ENCODE measurements around the gene IFIT5.
"Not testable (repeated sequence)": the region's sequence is repeated elsewhere in the genome, so short reads cannot be mapped to it uniquely, and the experiment has no call there.

The IFIT5 gene

DNA sequence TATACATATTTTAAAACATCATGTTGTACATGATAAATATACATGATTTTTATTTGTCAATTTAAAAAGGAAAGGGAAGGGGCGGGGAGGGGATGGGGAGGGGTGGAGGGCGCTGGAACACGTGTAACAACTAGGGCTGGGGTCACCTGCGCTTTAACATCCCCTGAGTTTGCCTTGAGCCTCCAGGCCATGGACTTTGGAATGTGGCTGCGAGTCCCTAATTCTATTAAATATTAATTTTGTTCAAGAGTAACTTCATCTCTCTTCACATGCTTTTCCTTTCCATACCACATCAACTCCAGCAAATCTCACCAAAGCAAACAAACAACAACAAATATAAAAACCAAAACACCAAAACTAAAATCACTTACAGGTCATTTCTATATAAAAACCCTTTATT, 10.6 kb downstream of the IFIT5 start:
- H3K4me3 ChIP-seq (ENCODE audit: low read depth, low read length): no peak overlapping the region

DNA sequence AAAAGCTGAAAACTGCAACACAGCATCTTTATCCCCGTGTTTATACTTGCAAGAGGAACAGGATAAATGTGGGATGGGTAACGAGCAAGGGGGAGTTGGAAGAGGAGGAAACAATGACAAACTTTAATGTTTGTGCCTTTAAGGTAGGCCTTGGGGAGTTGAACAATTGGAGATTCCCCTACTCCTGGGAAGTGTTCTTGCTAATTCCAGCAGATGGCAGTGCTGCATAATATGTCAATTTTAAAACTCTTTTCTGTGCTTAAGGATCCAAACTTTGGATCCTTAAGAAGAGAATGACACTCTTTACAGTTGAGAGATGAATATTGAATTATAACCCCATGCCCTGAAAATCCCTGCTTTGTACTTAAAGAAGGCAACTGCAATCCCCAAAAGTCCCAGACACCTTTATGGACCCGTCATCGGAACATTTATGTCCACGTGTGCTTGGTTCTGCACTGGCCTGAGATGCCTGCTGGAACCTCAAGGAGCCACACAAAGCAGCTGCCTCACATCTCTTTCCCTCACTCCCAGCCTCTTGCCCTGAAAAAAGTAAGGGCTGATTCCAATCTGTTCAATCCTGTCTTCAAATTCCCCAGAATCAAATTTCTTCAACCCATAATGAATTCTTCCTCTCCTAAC, 12.0 kb downstream of the IFIT5 start:
- H3K4me3 ChIP-seq (ENCODE audit: low read depth, low read length): no peak overlapping the region

DNA sequence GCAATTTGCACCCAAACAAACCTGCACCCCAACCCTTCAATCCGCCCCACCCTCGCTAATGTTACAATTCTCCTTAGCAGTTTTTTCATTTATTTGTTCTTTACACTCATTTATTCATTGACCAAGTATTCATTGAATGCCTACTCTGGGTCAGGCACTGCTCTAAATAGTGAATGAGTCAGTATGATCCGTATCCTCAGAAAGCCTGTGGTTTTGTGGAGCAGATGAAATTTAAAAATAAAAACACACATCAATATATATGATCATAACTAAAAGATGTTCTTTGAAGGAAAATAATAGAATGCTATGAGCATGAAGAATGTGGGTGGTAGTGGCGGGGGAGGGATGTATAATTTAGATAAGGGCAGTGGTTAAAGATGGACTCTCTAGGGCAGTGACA, 13.3 kb downstream of the IFIT5 start:
- H3K4me3 ChIP-seq (ENCODE audit: low read depth, low read length): no peak overlapping the region

DNA sequence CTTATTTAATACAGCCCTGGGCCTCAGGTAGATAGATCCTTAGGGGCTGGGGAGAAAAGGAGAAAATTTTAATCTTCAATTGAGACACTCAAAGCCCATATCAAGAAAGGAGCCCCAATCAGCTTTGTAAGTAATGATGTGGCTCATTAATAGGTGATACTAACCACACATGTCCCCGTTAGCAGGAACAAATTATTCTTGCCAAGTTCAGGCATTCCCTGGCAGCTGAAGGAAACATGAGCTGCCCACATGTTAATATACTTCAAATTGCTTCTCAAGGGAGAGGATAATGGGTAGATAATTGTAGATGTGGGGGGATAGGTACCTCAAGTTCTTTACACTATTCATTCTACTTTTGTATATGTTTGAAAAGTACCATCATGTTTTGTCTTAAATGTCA, 14.5 kb downstream of the IFIT5 start:
- no peak overlapping the region for H3K4me3 ChIP-seq (ENCODE audit: low read depth, low read length)

DNA sequence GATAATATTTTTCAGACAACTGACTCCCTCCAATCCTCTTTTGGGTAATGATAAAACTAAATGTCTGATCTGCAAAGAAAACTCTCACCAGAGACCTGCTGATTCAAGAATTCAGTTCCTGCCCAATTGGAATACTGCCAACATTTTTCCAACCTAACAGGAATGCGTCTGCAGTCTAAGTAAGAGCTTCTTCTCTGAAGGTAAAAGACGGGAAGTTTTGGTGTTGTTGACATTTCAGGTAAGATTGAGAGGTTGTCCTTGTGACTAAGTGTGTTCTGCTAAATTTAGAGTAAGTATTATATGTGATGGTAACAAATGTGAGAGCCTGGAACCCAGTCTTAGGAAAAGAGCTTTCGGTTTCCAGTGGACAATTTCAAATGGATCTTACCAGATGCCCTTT, 17.6 kb downstream of the IFIT5 start:
- no peak overlapping the region for H3K4me3 ChIP-seq (ENCODE audit: low read depth, low read length)

DNA sequence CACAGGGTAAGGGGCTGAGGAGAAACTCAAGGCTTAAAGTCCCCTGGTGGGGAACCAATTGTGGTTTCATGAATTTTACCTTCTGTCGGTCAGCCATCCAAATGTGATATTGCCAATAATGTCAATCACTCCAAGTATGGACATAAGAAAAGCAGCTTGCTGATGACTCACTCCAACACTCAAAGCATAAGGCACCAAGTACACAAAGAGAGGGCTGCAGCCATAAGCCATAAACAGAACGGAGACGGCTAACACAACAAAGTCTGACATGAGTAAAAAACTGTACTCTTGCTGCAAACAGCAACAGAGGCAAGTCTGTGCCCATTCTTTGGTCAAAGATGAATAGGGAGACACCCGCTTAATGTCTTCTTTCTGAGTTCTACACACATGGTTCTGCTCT, 24.2 kb downstream of the IFIT5 start:
- H3K4me3 ChIP-seq (ENCODE audit: low read depth, low read length): no peak overlapping the region

DNA sequence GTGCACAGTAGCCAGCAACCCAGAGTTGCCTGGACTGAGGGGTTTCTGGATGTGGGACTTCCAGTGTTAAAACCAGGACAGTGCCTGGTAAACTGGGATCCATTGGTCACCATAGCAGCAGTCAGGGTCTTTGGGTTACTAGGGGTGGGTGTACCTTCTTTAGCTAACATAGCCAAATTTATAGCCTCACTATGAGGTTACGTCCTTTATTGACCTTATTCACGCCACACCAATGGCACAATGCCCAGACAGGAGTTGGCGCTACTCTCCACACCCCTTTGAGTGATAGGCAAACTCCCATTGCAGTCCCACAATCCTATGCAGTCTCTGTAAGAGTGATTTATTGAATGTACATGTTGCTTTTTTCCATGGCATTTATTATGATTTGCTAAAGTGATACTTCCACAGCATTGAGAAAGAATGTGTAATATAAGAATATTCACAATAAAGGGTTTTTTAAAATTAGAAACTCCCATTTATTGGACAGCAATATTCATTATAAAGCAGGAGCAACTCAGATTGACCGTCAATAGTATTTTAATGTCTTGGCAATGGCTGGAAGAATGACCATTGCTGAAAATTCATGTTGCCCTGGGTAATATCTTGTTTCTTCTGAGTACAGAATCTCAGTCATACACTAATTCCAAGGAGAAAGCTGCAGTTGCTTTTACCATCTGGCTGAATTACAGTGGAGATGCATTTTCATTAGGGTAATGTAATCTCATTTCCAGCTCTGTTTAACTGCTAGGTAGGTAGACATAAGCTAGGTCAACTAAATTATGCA, 26.1 kb downstream of the IFIT5 start:
- no peak overlapping the region for H3K4me3 ChIP-seq (ENCODE audit: low read depth, low read length)

DNA sequence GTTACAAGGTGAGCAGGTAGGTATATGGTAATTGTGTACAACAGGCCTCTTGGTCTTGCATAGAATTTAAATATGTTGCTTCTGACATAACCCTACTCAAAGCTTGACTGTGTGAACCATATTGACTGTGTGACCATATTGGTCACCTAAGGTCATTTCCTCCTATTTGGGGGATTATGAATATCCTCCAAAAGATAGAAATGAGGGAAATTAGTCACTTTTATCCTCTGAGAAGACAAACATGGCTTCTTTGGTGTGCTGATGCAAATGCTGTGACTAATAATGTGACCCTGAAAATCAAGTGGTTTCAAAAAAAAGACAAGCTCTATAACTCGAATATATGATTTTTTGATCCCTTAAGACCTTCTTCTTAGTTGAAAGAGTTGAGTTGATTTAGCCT, 27.9 kb downstream of the IFIT5 start:
- no peak overlapping the region for H3K4me3 ChIP-seq (ENCODE audit: low read depth, low read length)

DNA sequence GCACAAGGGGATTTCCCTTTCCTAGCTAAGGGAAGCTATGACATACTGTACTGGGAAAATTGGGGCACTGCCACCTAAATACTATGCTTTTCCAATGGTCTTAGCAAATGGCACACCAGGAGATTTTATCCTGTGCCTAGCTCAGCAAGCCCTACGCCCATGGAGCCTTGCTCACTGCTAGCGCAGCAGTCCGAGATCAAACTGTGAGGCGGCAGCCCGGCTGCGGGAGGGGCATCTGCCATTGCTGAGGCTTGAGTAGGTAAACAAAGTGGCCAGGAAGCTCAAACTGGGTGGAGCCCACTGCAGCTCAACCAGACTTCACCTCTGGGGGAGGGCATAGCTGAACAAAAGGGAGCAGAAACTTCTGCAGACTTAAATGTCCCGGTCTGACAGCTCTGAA, 30.5 kb downstream of the IFIT5 start:
- H3K4me3 ChIP-seq (ENCODE audit: low read depth, low read length): not testable (repeated sequence)

DNA sequence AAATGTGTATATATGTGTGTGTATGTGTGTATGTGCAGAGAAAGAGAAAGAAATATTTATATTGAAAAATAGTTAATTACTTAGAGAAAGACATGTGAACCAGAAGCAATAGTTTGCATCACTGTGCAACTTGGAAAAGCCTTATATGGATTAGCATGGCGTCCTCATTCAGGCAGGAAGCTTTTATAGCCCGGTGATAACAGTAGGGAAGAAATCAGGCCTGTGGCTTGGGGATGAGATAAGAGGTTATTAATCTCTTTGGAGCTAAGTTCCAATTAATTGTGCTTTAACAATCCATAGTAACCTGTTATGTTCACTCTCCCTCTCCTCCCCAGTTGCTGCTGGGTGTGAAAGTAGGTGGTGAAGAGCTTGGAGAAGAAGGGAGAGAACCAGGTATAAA, 36.5 kb downstream of the IFIT5 start:
- no peak overlapping the region for H3K4me3 ChIP-seq (ENCODE audit: low read depth, low read length)

DNA sequence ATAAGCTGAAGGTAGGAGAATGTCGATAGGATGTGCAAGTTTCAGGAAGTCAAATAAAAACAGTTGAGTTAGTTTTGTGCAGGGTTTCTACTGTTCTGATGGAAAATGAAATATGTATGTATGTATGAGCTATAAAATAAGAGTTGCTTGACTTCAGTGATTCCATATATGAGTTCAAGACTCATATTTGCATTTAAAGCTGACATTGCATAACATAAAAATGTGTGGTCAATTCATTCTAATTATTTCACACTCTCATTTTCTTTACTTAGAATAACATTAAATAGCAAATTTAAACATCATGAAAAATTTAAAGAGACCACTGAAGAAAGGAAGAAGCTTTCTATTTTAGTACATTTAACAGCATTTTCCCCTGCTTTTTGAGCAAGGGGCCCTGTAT, 37.8 kb downstream of the IFIT5 start:
- no peak overlapping the region for H3K4me3 ChIP-seq (ENCODE audit: low read depth, low read length)

DNA sequence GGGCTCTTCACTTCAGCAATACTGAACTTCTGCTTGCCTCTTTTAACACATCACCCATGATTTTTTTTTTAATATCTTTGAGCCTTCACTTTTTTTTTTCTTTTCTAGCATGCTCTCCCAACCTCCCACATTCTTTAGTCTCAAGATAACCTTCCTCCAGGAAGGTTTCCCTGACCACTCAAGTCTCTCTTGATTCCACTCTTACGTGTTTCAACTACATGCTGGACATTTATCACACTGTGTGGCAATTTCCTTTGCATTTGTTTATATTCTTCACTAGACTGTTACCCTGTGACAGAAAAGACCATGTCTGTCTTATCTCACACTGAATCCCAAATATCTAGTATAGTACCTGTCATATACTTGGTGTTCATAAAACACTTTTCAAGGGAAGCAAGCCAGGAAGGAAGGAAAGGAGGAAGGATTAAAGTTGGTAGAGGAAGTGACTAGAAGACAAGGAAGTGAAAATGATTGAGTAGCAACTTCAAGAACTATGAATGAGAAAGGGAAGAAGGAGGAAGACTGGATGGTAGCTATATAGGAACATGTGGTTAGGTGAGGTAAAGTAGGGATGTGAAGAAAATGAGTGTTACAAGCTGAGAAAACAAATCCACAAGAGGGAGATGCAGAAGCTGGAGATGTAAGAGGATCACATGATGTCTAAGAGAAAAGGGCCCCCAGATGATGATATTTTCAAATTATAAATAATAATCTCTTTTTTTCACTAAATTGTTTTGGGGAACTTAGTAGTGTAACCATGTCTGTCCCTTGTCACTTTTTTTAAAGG, 40.4 kb downstream of the IFIT5 start:
- no peak overlapping the region for H3K4me3 ChIP-seq (ENCODE audit: low read depth, low read length)

DNA sequence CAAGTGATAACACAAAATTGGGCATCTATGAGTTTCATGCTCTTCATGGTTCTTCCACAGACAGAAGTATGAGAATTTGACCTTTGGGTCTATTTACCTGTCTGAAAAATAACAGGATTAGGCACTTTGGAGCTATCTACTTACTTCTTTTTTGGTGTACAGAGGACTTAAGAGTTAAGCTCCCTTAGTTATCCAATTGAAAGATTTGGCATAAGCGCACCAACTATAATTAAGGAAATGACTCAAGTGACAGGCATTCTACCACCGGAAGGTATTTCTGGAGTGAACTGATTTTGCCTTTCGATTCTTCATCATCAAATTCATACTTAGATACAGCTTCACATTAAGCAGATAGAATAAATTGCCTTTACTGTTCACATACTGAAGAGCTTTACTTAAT, 43.9 kb downstream of the IFIT5 start:
- no peak overlapping the region for H3K4me3 ChIP-seq (ENCODE audit: low read depth, low read length)

DNA sequence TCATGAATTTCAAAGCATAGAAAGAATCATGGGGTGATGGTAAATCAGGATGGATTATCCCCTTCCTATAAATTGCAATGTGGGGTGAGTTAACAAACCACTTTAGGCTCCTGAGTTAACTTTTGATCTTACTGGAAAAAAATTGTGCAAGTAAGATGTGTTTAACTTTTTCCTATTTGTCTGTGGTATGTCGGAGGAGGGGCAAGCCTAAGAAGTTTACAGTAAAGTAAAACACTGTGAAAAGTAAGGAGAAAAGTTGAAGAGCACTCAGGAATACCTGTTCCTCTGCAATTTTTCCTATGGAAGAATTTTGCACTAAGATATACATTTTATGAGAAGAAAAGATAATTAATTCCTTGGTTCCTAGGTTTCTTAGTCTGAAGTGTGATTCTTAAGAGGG, 44.4 kb downstream of the IFIT5 start:
- no peak overlapping the region for H3K4me3 ChIP-seq (ENCODE audit: low read depth, low read length)

DNA sequence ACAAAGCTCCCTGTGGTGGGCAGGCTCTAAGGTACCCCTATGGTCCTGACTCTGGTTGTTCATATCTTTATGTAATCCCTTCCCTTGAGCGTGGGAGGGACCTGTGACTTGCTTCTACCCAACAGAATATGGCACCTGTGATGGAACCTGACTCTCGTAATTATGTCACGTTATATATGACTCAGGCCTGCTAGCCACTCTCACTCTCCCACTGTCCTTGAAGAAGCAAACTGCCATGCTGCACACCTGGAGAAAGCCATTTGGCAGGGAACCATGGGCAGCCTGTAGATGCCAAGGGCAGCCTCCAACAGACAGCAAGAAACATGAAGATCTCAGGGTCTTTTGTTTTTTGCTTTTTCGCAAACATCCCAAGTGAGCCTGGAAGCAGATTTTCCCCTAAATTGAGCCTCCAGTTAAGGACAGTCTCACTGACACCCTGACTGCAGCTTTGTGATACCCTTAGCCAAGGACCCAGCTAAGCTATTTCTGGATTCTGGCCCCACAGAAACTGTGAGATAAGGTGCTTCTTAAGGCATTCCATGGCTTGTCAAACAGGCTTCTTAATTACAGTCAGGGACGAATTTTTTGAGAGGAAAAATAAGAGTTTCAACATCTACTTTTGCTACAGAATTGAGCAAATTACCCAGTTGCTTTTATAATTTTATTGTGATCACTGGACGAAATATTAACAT, 49.6 kb downstream of the IFIT5 start:
- no peak overlapping the region for H3K4me3 ChIP-seq (ENCODE audit: low read depth, low read length)

DNA sequence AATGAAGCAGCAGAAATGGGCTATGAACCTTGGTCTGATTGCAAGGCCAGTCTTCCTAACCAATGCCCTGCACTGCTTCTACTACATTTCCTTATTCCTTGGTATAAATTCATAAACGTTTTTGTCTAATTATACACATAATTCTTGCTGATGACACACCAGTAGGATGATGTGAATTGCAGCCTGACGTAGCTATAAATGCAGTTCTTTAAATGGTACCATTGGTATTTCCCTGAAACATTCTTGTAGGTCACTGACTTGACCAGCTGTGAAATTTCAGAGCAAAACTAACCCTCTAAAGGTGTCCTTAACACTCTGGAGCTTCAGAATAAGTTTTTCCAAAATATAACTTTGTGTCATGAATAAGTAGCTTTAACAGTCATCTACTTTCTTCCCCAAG, 50.8 kb downstream of the IFIT5 start:
- no peak overlapping the region for H3K4me3 ChIP-seq (ENCODE audit: low read depth, low read length)

DNA sequence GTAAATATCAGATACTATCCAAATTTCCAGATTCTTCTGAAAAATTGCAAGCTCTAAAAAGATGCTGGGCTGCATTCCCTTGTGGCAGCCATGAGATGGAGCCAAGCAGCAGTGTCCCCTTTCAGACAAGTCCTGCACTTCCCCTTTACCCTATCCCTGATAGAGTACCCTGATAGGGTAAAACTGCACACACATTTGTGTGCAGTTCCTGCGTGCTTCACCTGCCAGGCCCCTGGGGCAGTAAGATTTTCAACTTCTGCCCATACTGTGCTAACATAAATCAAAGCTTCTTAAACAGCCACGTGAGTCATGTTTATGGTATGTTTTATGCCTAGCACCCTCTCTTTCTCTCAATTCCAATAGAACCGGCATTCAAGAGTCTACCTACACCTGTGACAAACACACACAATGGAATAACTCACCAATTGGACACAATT, 52.2 kb downstream of the IFIT5 start:
- H3K4me3 ChIP-seq (ENCODE audit: low read depth, low read length): no peak overlapping the region

DNA sequence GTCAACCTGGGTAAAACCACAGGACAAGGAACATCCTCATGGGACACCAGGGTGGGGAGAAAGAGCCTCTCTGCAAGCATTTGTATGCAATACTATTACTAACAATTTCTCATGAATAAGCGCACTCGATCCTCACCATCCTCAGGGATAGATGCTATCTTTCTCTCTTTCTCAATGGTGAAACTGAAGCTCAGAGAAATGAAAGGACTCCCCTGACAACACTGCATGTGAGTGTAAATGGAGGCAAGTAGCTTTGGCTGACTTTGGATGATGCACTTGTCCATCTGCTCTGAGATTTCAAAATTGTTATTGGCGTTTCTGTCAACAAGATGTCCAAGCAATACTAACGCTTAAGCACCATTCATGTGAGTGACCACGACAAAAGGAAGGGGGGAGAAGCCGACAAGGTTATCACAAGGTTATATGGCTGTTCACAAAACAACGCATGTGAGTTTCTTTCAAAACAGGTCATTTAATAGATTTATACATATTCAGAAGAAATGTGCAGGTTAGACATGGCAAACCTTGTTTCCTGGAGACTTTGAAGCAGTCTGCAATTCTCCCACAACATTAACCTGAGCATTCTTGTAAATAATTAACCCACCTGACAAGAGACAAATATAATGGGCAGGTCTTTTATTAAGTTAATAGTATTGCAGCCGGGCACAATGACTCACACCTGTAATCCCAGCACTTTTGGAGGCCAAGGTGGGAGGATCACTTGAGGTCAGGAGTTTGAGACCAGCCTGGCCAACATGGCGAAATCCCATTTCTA, 54.0 kb downstream of the IFIT5 start:
- no peak overlapping the region for H3K4me3 ChIP-seq (ENCODE audit: low read depth, low read length)

DNA sequence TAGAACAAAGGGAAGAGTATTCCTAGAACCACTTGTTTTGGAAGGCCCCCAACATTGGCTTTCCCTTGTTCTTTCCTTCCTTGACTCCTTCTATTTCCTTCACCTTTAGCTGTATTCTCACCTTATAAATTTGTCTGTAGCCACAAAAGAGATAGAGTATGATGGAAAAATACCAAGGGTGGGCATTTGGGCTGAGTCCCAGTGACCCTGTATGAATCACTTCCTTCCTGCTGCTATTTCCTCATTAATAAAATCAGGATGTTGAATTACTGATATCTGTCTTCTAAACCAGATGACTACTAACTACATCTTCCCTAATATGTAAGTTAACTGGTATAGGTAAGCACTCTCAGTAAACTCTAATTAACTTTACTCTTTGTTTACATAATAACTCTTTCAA, 55.1 kb downstream of the IFIT5 start:
- H3K4me3 ChIP-seq (ENCODE audit: low read depth, low read length): no peak overlapping the region

Measured in iPS-11a (cell line).